KMS-11 (cell line): Measurements from ENCODE around the gene SSC5D.
A peak's percentile ranks its signal among the peaks of the same experiment; 100 is the strongest.

Experiments
- H2AFZ ChIP-seq: fragments of 200-600 bp; sonication (generic); 2 replicates; pipeline ENCODE4 v1.6.1; 2016; ENCODE audit warnings: antibody characterized with exemption, mixed run types, low read depth
- H3K27ac ChIP-seq: fragments of 200-600 bp; sonication (generic); 2 replicates; pipeline ENCODE4 v1.6.1; 2016; ENCODE audit warnings: mild to moderate bottlenecking, mixed run types
- H3K27me3 ChIP-seq: fragments of 200-600 bp; sonication (generic); 2 replicates; pipeline ENCODE4 v1.6.1; 2017; ENCODE audit warnings: mild to moderate bottlenecking, low read depth, mixed run types, moderate library complexity; ENCODE audit not compliant: insufficient read depth
- H3K36me3 ChIP-seq: fragments of 200-600 bp; sonication (generic); 2 replicates; pipeline ENCODE4 v1.6.1; 2017; ENCODE audit warnings: mild to moderate bottlenecking, mixed run types; ENCODE audit not compliant: insufficient read depth
- H3K4me1 ChIP-seq: fragments of 200-600 bp; sonication (generic); 2 replicates; pipeline ENCODE4 v1.6.1; 2016; ENCODE audit warnings: mild to moderate bottlenecking, low read depth, mixed run types; ENCODE audit not compliant: poor library complexity, severe bottlenecking
- H3K4me2 ChIP-seq: fragments of 200-600 bp; sonication (generic); 2 replicates; pipeline ENCODE4 v1.7.0; 2016; ENCODE audit warnings: mild to moderate bottlenecking, mixed run types
- H3K4me3 ChIP-seq: fragments of 200-600 bp; sonication (generic); IDR thresholded peaks from 2 replicates; pipeline ENCODE4 v1.6.1; 2017; ENCODE audit warnings: low read depth, low read length, mixed read lengths; ENCODE audit not compliant: insufficient read depth
- H3K79me2 ChIP-seq: fragments of 200-600 bp; sonication (generic); 2 replicates; pipeline ENCODE4 v1.6.1; 2016; ENCODE audit warnings: low read depth, mixed run types; ENCODE audit not compliant: insufficient read depth
- H3K9ac ChIP-seq: fragments of 200-600 bp; sonication (generic); 2 replicates; pipeline ENCODE4 v1.6.1; 2016; ENCODE audit warnings: mild to moderate bottlenecking, mixed run types
- H4K20me1 ChIP-seq: fragments of 200-600 bp; sonication (generic); 2 replicates; pipeline ENCODE4 v1.6.1; 2016; ENCODE audit warnings: mild to moderate bottlenecking, mixed run types; ENCODE audit not compliant: insufficient read depth
- CTCF ChIP-seq: fragments of 200-600 bp; sonication (generic); conservative IDR thresholded peaks from 2 replicates; pipeline ENCODE4 v1.6.1; 2017; ENCODE audit warnings: low read depth, mild to moderate bottlenecking, antibody characterized with exemption, low read length, moderate library complexity, mixed read lengths

Gene SSC5D

GRCh38 chr19:55516878-55517620 is 28.8 kb downstream of the SSC5D start:
- no peak overlapping the region for H3K27ac ChIP-seq
- H3K4me2 ChIP-seq: peak overlapping the region; percentile 47; the same call in 1 of the 2 replicates
- peak overlapping the region; percentile 74; the same call in 1 of the 2 replicates for H2AFZ ChIP-seq
- no peaks in the 10 kb centered on the region for H3K36me3 ChIP-seq
- peak; percentile 69 for TF ChIP-seq CTCF
- H3K27me3 ChIP-seq: peaks cover 60% of the 10 kb centered on the region
- H4K20me1 ChIP-seq: no peaks in the 10 kb centered on the region
- no peaks in the 10 kb centered on the region for H3K79me2 ChIP-seq
- H3K4me1 ChIP-seq: no peaks in the 10 kb centered on the region
- no peak overlapping the region for H3K4me3 ChIP-seq
- no peak overlapping the region for H3K9ac ChIP-seq

GRCh38 chr19:55519451-55520311 is 31.4 kb downstream of the SSC5D start:
- no peaks in the 10 kb centered on the region for H4K20me1 ChIP-seq
- H3K4me3 ChIP-seq: no peak overlapping the region
- H3K4me2 ChIP-seq: no peak overlapping the region

GRCh38 chr19:55520691-55521292 is 32.6 kb downstream of the SSC5D start:
- no peaks in the 10 kb centered on the region for H3K36me3 ChIP-seq
- no peak overlapping the region for H2AFZ ChIP-seq
- no peak overlapping the region for H3K27ac ChIP-seq
- no peak overlapping the region for H3K4me2 ChIP-seq
- no peak overlapping the region for H3K9ac ChIP-seq
- no peaks in the 10 kb centered on the region for H3K79me2 ChIP-seq
- H3K4me3 ChIP-seq: no peak overlapping the region
- H4K20me1 ChIP-seq: no peaks in the 10 kb centered on the region
- no peaks in the 10 kb centered on the region for H3K4me1 ChIP-seq
- TF ChIP-seq CTCF: no peak
- peaks cover 55% of the 10 kb centered on the region for H3K27me3 ChIP-seq

More at GRCh38 chr19:55519451-55520311, 31.4 kb downstream of the SSC5D start:
- Histone ChIP-seq H3K9ac (no peak overlapping the region), H3K27me3 (peaks cover 61% of the 10 kb centered on the region), H2AFZ (no peak overlapping the region), H3K79me2 (no peaks in the 10 kb centered on the region), H3K4me1 (no peaks in the 10 kb centered on the region), H3K36me3 (no peaks in the 10 kb centered on the region), H3K27ac (no peak overlapping the region)
- TF ChIP-seq CTCF: no peak

GRCh38 chr19:55525289-55526101 is 37.3 kb downstream of the SSC5D start:
- Histone ChIP-seq H3K27me3 (peaks cover 41% of the 10 kb centered on the region), H2AFZ (no peak overlapping the region), H3K9ac (no peak overlapping the region), H4K20me1 (no peaks in the 10 kb centered on the region), H3K4me3 (no peak overlapping the region), H3K4me1 (no peaks in the 10 kb centered on the region), H3K36me3 (no peaks in the 10 kb centered on the region), H3K79me2 (no peaks in the 10 kb centered on the region), H3K4me2 (no peak overlapping the region), H3K27ac (no peak overlapping the region)
- TF ChIP-seq CTCF: no peak
